GM19372 (cell line): Measurements from ENCODE around the gene TAS2R16.

ENCODE experiments used
- ATAC-seq: cut with Tn5 transposase; IDR thresholded peaks from one replicate; pipeline ENCODE4 v1.9.1; 2021; ENCODE audit warnings: mild to moderate bottlenecking, low read depth, moderate library complexity; ENCODE audit not compliant: unreplicated experiment

TAS2R16 gene

GRCh38 chr7:122995600-122995999 lies at the start of gene TAS2R16:
TAS2R16 (minus strand) TSS chr7:122995700; CDS start chr7:122995634, 66 bp downstream.
- ATAC-seq = no peak

GRCh38 chr7:123043642-123044041 lies 48.1 kb upstream of the TAS2R16 start:
- ATAC-seq = no peak

GRCh38 chr7:123041101-123041500 lies 45.6 kb upstream of the TAS2R16 start:
- ATAC-seq = no peak

GRCh38 chr7:123039269-123039668 lies 43.8 kb upstream of the TAS2R16 start:
- no peak for ATAC-seq

- no peak for ATAC-seq
These were observed 38.6 kb upstream of the TAS2R16 start for GRCh38 chr7:123034106-123034505.

GRCh38 chr7:123030631-123031030 lies 35.1 kb upstream of the TAS2R16 start:
- ATAC-seq = no peak

- no peak for ATAC-seq
These were observed 32.8 kb upstream of the TAS2R16 start for GRCh38 chr7:123028339-123028738.

- ATAC-seq = no peak
These were observed 30.8 kb upstream of the TAS2R16 start for GRCh38 chr7:123026251-123026650.

- no peak for ATAC-seq
These were observed 29.7 kb upstream of the TAS2R16 start for GRCh38 chr7:123024989-123025758.

GRCh38 chr7:123023126-123023525 lies 27.6 kb upstream of the TAS2R16 start:
- ATAC-seq = no peak

- no peak for ATAC-seq
These were observed 27.1 kb upstream of the TAS2R16 start for GRCh38 chr7:123022576-123022975.

GRCh38 chr7:123012435-123012834 lies 16.9 kb upstream of the TAS2R16 start:
- ATAC-seq = no peak

GRCh38 chr7:123011766-123012369 lies 16.4 kb upstream of the TAS2R16 start:
- no peak for ATAC-seq

- ATAC-seq = no peak
These were observed 9.4 kb upstream of the TAS2R16 start for GRCh38 chr7:123004931-123005330.

GRCh38 chr7:123003539-123004126 lies 8.1 kb upstream of the TAS2R16 start:
- ATAC-seq = no peak

- ATAC-seq = no peak
These were observed 5.9 kb downstream of the TAS2R16 start for GRCh38 chr7:122989577-122989976.

- ATAC-seq = no peak
These were observed 6.5 kb downstream of the TAS2R16 start for GRCh38 chr7:122989041-122989440.

GRCh38 chr7:122988333-122988732 lies 7.2 kb downstream of the TAS2R16 start:
- ATAC-seq = no peak

- ATAC-seq = no peak
These were observed 8.0 kb downstream of the TAS2R16 start for GRCh38 chr7:122987463-122987862.

- ATAC-seq = no peak
These were observed 11.5 kb downstream of the TAS2R16 start for GRCh38 chr7:122984021-122984420.

GRCh38 chr7:122983261-122983660 lies 12.2 kb downstream of the TAS2R16 start:
- no peak for ATAC-seq

- no peak for ATAC-seq
These were observed 20.2 kb downstream of the TAS2R16 start for GRCh38 chr7:122975341-122975740.
